ENCODE results near the gene TMEM62.

- TF ChIP-seq POLR2A (IDR thresholded peaks at IDR 0.05) (no peak), CTCF (IDR thresholded peaks at IDR 0.05) (no peak)
These were observed 51.2 kb downstream of the TMEM62 start for GRCh38 chr15:43184407-43185124.

All from right lobe of liver (tissue), 4 donors.